GM19467 (cell line): ENCODE data around the gene COL27A1.

Experiments
- ATAC-seq: cut with Tn5 transposase; IDR thresholded peaks from one replicate; pipeline ENCODE4 v1.9.1; 2021; ENCODE audit warnings: mild to moderate bottlenecking, moderate library complexity; ENCODE audit not compliant: unreplicated experiment

The COL27A1 gene

DNA sequence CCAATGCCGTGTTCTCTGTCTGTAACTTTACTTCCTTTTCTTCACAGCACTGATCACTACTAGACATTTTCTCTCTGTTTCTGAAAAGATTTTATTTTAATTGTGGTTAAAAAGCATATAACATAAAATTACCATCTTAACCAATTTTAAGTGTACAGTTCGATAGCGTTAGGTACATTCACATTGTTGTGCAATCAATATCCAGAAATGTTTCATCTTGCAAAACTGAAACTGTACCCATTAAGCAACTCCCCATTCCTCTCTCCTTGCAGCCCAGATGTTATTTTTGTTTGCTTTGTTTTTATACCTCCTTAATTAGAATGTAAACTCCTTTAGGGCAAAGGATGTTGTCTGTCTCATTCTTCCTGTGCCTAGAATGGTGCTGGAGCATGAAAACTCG is 47.5 kb downstream of the COL27A1 start:
- no peak for ATAC-seq

DNA sequence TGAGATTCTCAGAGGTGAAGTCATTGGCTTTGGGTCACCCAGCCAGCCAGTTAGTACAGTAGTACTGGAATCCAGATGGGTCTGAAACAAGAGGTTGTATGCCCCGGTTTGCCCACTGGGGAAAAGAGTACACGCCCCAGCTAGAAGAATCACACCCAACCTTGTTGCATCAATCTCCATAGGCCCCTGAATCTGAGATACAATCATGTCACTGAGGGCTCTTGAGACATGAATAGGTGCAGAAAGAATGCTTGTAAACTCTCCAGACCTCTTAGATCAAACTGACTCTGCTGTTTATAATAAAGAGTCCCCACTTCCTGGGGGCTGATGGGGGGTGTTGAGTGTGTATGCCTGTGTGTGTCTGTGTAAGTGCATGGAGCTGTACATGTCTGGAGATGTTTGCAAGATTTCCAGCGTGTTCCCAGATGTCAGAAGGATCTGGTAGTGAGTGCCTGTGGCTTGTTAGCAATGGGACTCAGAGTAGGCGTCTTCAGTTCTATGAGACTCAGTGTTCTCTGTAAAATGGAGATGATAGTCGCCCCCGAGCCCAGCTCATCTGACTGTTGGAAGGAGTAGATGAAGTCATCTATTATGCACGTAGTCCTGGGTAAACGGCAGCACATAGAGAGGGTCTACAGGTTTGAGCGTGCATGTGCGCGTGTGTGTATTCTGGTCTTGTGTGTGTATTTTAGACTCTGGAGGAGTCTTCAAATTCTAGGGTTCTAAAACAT is 48.2 kb downstream of the COL27A1 start:
- no peak for ATAC-seq

DNA sequence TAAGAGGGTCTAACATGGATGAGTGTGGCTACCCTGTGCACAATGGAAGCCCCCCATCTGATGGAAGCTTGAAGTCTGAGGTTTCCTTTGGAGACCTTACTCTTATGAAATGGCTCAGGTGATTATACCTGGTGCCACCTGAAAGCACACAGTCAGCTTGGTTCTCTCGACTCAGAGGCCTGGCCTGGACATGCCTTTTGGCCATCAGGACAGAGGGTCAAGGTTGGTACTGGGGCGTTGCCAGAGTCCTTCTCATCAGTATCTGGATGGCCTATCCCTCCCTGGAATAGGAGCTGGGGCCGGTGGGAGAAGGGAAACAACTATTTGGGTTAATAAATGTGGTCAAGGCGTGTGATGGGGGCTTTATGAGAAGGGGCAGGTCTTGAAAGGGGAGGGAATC is 48.9 kb downstream of the COL27A1 start:
- ATAC-seq, result no peak

DNA sequence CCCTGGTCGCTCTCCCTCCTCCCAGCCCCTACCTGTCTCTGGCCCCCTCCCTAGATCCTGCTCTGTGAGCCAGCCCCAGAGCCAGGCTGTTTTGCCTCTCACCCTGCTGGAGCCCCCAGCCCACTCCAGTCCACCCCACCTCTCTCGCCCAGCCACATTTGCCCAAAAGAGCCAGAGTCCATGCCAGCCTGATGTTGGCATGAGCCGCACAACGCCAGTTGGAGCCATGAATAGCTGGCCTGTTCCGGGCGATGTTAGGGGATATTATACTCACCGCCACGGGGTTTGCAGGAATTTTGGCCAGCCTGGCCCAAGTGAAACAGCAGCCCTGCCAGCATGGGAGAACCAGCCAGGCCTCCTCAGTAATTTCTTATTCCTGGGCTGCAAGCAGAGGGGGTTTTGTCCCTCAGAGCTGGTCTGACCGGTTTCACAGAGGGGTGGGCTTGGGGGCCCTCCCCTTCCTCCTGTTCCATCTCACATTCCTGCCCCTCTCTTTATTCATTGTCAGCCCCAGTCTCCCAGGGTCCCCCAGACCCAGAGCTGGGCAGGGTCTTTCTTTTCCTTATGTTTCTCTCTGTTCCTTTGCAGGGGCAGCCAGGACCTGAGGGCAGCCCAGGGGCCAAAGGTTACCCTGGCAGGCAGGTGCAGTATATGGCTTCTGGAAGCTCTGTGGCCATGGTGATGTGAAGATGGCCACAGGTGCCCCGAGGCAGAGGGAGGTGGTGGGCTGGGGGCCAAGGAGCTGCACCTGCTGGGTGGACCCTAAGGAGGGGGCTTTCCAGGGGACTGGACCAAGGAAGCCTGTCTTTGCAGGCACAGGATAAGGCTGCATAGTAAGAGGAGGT is 50.1 kb downstream of the COL27A1 start:
- no peak for ATAC-seq

DNA sequence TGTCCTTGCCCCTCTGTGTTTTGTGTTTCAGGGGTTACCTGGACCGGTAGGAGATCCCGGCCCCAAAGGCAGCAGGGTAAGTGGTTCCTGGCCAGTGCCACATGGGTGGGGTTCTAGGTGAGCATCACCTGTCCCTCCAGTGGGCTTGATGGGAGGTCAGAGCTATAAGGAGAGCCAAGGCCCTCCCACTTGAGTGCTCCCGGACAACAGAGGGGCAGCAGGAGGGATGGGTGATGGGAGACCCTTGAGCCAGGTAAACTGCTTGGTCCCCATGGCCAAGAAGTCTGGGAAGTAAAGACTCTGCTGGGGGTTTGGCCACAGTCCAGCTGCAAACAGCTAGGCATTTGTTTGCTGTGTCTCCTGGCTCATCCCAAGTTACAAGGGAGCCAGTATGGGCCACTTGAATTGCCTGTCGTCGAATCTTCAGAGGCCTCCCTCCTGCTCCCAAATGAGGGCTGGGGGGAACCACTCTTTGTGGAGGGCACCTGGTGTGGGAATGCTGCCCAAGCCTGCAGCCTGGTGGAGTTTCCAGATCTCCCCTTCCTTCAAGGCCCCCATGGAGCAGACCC is 51.0 kb downstream of the COL27A1 start:
- ATAC-seq, result no peak

DNA sequence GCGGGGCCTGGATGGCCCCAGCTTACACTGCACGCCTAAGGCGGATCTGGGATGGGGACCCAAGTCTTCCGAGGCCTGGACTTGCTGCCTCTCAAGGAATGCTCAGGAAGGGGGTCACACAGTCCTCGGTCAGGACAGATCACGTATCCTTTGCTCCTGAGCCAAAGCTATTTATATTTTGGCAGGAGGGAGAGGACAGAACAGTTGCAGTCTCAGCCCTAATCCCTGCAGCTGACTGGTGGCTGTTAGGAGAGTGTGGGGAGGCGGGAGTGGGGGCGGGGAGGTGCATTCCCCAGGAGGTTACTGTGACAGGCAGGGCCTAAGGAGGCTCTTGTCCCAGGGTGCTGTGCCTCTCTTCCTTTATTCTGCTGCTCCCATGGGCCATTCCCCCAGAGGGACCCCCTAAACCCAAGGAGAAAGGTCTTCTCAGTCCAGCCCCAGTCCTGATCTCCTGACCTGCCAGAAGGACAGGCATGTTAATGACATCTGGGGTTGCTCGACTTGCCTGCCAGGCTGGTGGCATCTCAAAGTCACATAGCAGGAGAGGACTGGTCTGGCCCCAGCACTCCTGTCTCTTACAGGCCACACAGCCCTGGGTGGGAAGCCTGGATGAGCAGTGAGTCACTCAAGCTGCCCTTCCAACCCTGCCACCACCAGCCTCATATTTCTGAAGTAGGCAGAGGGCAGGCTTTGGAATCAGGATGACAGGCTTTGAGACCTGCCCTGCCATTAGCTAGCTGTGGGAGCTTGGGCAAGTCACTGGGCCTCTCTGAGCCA is 51.9 kb downstream of the COL27A1 start:
- no peak for ATAC-seq

DNA sequence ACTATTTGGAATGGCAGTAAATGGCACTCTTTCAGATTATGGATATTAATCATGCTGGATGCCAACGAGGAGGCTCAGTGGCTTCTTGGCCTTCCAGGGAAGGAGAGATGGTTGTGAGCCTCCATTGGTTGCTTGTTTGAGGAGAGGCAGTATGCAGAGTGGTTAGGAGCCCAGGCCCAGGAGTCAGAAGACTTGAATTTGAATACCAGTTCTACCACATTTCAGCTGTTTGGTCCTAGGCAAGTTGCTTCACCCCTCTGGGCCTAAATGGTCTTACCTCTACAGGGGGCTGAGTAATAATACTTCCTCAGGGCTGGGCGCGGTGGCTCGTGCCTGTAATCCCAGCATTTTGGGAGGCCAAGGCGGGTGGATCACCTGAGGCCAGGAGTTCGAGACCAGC is 52.5 kb downstream of the COL27A1 start:
- no peak for ATAC-seq

DNA sequence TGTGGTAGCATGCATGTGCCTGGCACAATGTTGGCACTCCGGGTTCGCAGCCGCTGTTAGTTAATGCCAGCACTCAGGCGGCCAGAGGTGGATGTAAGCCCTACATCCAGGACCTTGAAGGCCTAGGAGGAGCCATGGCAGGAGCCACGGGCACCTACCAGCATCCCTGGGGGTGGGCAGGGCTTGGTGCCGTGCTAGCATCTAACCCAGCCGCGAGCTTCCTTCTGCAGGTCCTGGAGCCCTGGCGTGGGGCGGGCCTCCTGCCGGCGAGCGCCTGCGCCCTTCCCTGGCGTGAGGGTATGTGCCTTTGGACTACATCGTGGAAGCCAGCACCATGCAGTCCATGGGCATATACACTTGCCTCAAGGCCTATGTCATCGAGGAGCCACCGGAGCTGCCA is 53.8 kb downstream of the COL27A1 start:
- no peak for ATAC-seq

DNA sequence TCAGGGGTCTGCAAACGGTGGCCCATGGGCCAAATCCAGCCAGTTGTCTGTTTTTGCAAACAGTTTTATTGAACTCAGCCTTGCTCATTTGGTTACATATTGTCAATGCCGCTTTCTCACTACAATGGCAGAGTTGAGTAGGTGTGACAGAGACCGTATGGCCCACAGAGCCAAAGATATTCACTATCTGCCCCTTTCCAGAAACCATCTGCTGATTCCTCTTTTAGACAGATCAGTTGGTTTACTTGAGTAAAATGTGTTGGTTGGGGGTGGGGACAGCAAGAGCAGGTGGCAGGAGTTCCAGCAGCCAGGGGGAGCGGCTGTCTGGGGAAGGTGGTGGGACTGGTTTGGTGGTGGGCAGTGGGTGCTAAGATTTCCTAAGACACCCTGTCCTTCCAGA is 54.8 kb downstream of the COL27A1 start:
- ATAC-seq, result no peak

DNA sequence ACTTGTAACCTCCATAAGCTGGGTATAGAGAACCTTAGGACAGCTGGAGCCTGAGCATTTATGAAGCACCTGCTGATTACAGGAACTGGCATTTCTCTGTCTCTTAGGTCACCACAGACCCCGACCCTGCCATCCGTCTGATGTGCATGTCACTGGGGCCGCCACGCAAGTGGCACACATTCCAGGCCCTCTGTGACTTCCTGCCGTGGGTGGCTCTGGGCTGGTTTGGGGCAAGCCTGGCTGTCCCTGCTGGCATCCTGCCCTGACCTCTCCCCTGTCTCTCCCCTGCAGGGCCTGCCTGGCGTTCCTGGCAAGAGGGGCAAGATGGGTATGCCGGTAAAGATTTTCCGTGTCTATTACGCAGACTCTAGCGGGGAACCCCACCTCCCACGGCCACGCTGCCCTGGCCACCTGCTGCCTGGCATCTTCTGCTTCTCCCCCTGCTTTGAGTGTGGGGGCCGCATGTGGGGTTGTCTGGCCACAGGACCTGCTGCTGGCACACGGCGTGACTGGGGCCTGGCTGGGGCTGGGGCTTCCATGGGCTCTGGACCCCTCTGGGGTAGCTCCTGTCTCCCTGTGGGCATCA is 55.4 kb downstream of the COL27A1 start:
- ATAC-seq, result no peak

DNA sequence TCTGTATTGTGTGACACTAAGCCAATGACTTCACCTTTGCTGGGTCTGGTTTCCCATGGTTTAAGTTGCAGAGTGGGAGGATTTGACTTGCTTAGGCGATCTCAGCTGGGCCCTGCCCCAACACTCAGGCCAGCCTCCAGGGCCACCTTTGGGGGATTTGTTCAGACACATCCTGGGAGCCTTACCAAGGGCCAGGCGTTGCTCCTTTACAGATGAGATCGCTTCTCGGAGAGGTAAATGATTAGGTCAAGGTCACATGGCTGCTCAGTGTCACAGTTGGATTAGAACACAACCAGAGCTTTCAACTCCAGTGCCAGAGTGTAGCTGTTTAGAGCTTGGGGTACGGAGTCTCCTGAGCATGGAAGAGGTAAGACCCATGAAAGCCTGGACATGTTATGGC is 57.5 kb downstream of the COL27A1 start:
- no peak for ATAC-seq

DNA sequence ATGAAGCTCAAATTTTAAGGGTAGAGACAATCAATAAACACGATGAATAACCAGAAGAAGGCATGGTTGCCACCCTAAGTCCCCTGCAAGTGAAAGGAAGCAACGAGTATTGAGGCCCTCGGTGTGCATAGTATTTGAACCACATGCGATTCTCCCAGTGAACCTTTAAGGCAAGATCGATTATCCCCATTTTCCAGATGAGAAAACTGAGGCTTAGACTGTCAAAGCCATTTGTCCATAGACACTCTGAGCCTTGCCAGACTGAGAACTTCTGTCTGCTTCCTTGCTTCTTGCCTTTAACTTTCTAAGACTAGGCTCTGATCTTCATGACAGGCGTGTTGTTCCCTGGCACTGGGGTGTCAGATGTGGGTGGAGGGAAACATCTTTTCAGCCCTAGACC is 58.2 kb downstream of the COL27A1 start:
- no peak for ATAC-seq

DNA sequence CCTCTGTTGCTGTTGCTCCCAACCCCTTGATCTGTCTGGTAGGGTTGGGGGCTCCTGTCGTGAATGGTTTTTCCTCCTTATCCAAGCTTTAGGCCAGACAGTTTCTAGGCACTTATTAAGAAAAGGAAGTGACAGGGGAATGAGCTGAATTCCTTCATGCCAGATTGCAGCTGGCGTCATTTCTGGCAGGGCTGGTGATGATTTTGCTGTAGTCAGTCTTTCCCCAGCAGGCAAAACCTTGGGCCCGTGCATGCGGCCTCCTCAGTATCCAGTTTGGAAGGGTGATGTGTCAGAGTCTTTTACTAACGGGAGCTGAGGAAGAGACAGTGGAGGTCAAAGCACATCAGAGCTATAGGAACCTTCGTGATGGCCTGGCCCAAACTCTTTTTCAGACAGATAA is 58.8 kb downstream of the COL27A1 start:
- no peak for ATAC-seq

DNA sequence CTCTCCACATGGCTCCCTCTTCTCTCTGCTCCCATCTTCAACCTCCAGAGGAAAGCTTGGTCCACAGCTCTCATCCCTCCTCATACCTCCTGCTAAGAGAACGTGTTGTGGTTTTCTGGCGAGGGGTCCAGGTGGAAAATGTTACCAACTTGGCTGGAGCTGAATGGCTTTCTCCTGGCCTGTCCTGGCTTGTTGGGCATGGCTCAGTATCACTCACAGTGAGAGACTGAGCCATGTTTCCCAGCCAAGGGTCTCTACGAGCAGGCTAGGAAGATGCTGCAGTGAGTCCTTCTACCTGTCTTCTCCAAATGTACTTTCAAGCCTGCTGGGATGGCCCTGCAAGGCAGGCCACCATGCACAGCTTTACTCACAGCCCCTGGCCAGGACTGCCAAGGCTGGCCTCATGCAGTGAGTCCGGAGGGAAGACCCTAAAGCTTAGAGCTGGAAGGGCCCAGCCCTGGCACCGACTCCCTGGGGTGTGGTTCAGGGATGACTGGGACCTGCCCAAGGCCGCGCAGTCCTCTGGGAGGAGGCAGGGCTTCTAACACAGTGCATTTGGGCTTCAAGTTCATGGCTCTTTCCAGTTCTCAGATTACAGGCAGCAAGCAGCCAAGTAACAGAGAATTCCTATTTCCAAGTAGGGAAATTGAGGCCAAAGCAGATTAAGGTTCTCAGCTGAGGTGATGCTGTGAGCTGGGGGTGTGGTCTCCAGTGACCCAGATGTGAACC is 59.5 kb downstream of the COL27A1 start:
- ATAC-seq, result no peak

DNA sequence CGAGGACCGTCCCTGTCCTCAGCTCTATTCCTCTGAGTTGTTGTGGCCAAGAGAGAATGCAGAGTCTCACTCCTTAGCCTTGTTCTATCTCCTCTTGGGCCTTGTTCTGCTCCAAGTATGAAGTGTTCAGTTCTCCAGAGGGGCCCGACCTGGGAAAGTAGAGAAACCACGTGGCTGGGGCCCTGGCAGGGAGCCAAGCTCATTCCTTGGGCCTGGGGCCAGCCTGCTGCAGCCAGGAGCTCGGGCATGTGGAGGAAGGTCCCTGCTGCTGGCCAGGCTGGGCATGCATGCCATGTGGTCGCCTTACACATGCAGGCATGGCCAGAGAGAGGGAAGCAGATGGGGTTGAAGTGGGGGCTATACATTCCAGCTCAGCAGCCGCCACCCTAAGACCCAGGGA is 60.7 kb downstream of the COL27A1 start:
- no peak for ATAC-seq

DNA sequence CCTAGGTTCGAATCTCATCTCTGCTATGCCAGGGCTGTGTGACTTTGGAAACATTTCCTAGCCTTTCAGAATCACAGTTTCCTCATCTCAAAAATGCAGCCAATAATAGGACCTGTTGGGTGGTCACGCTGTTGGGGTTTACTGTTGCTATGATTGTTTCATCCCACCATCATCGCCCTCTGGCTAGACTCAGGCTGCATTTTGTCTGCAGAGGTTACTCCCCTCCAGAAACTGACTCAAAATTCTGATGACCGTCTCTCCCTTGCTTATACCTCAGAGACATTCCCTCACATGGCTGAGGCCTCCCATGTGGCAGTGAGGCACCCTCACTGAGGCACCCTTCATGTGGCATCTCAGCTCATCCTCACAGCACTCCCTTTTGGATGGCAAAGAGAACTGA is 61.6 kb downstream of the COL27A1 start:
- ATAC-seq, result no peak

DNA sequence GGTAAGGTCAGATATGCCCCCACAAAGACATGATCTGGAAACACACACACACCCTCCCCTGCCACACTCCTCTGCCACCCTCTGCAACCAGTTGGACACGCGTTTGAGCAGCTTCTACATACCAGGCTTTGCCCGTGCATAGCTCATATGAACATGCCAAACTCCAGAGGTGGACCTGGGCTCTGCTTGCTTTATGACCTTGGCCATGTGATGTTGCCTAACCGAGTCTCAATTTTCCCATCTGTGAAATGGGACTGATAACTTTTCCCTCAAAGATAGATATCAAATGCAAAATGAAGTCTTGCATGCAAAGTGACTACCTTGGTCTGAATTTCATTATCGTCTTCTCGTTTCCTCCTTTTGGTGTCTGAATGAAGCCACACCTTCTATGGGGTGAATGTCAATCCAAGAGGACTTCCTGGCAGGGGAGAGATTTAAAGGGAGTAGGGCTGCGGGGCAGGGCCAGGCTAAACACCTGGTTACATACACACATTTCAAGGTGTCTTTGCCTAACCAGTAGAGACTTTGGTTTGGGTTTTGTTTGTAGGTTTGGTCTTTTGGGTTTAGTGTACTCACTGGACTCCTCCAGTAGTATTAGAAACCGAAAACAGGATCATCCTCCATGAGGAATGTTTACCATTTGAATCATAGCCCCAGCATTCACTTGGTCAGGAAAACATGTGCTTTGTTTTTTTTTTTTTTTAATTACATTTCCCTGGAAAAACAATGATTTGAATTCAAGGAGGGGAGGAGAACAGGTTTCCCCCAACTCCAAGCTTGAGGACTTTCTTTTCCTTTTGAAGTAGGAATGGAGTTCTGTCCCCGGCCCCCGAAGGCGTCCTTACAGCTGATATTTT is 63.2 kb downstream of the COL27A1 start:
- ATAC-seq, result no peak

DNA sequence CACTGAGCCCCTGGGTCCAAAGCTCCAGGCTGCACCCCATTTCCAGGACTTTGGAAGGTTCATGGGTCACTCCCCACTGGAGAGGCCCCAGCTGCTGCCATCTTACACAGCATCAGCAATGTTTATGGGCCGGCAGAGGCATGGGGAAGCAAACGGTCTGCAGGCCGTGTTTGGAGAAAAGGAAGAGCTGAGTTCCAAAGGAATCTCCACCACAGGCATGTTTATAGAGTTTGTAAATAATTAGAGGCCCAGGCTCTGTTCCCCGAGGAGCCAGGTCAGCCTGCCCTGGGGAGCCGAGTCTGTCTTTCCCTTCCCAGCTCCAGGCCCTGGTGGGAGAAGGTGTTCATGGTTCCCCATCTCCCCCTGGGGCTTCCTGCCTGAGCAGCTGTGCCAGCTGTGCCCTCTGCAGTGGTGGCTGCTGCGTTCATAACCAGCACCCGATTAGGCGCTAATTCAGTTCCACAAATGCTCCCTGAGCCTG is 64.8 kb downstream of the COL27A1 start:
- no peak for ATAC-seq
